ENCODE data around the gene HS6ST3. TPM values are rescaled to one million over a fixed set of nuclear protein-coding genes. Genes with fewer than 3 reads are reported as not detected.

Gene HS6ST3
- total and polyA plus RNA-seq, 9 of the 15 experiments (the other 6 are each of a cell fraction or from before 2014, with no cell fraction given) = not detected

DNA sequence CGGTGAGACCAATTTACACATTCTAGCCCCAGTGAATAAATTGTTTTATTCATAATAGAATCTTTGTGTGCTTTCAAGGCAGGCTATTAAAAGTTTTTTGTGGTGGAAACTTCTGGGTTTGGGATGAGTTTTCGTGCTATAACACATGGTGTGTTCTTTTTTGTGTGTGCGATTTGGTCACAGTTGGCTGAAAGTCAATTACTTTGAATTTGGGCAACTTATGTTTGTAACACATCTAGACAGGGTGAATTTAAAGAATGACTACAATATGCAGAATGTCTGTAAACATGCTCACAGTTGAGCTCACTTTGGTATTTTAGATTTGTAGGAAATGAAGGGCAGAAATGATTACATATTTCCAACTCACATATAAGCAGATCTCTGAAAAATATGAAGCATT is 597.3 kb downstream of the HS6ST3 start (continued):
- TF ChIP-seq, protein P1, sequence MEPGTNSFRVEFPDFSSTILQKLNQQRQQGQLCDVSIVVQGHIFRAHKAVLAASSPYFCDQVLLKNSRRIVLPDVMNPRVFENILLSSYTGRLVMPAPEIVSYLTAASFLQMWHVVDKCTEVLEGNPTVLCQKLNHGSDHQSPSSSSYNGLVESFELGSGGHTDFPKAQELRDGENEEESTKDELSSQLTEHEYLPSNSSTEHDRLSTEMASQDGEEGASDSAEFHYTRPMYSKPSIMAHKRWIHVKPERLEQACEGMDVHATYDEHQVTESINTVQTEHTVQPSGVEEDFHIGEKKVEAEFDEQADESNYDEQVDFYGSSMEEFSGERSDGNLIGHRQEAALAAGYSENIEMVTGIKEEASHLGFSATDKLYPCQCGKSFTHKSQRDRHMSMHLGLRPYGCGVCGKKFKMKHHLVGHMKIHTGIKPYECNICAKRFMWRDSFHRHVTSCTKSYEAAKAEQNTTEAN (CRISPR knock-in tag; IDR thresholded peaks at IDR 0.05) = no peak
- TF ChIP-seq ZNF253 (CRISPR knock-in tag; conservative IDR thresholded peaks at IDR 0.05) = no peak
- no peak for TF ChIP-seq YY1 (IDR thresholded peaks at IDR 0.05; ENCODE audit: borderline replicate concordance in 1 of 3, control insufficient read depth in 1 of 3, extremely low read depth in 1 of 3, insufficient read depth in 3 of 3, insufficient read length in 1 of 3, insufficient replicate concordance in 2 of 3, low read depth in 1 of 3, low read length in 2 of 3)

DNA sequence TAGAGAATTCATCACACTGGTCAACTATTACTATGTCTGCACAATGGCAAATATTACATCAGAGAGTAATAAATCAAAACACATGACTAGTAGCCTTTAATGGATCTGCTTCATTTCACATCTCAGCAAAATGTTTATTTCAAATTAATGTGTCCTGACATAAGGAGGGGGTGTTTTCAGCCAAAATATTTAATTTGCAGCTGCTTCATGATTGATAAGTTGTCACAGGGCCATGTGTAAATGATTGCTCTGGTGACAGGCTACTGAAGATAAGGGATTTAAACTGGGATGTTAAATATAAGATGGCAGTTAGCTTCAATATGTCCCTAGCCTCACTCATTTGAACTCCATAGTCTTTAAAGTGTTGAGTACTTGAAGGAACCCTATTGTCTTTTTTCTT is 601.1 kb downstream of the HS6ST3 start:
- intact Hi-C loops (cut with micrococcal nuclease) = no loop called here
- BruUV-seq (replicated peaks) = no TSS peak
- Histone ChIP-seq H3K9me1 (ENCODE audit: control insufficient read depth, insufficient read depth, low read length) (no peaks in the 10 kb centered on the region), H3K4me1 (replicated peaks in 1 of 2; ENCODE audit: control insufficient read depth in 2 of 2, insufficient read depth in 2 of 2, low read length in 2 of 2) (no peaks in the 10 kb centered on the region), H3K27me3 (ENCODE audit: control insufficient read depth in 2 of 2, insufficient read depth in 2 of 2, low read length in 2 of 2) (no peaks in the 10 kb centered on the region), H3K79me2 (ENCODE audit: control insufficient read depth, insufficient read depth, low read length) (no peaks in the 10 kb centered on the region), H2AFZ (ENCODE audit: low read depth, low read length) (no peak overlapping the region), H3K9me3 (replicated peaks; ENCODE audit: control insufficient read depth, insufficient read depth, low read depth, low read length) (no peaks in the 10 kb centered on the region), H3K36me3 (ENCODE audit: control insufficient read depth, insufficient read depth, low read length) (no peaks in the 10 kb centered on the region), H3K27ac (ENCODE audit: extremely low read depth, low read depth, low read length) (no peak overlapping the region), H3K4me3 (no peak overlapping the region), H3K9ac (ENCODE audit: insufficient read depth in 1 of 2, low read depth in 2 of 2, low read length in 2 of 2) (no peak overlapping the region), H4K20me1 (replicated peaks; ENCODE audit: control insufficient read depth, insufficient read depth, low read length) (no peaks in the 10 kb centered on the region), H3K4me2 (ENCODE audit: insufficient read depth, low read length) (no peak overlapping the region)
- no peak for ATAC-seq
- ChIA-PET CTCF (ENCODE audit: low intra/inter-chr PET ratio) (no interaction called here), POLR2A (no interaction called here)
- DNase-seq (ENCODE audit: extremely low read depth in 1 of 4, low spot score in 3 of 4) = no peak
- in situ Hi-C loops (cut with MboI) = no loop called here
- no peak for FAIRE-seq
- TF ChIP-seq CC2D1A (IDR thresholded peaks at IDR 0.05) (no peak), ZNF212 (CRISPR knock-in tag; IDR thresholded peaks at IDR 0.05) (no peak), XRCC4 (IDR thresholded peaks at IDR 0.05; ENCODE audit: extremely low read depth, insufficient read depth, insufficient read length) (no peak)
- TF ChIP-seq, protein P2, sequence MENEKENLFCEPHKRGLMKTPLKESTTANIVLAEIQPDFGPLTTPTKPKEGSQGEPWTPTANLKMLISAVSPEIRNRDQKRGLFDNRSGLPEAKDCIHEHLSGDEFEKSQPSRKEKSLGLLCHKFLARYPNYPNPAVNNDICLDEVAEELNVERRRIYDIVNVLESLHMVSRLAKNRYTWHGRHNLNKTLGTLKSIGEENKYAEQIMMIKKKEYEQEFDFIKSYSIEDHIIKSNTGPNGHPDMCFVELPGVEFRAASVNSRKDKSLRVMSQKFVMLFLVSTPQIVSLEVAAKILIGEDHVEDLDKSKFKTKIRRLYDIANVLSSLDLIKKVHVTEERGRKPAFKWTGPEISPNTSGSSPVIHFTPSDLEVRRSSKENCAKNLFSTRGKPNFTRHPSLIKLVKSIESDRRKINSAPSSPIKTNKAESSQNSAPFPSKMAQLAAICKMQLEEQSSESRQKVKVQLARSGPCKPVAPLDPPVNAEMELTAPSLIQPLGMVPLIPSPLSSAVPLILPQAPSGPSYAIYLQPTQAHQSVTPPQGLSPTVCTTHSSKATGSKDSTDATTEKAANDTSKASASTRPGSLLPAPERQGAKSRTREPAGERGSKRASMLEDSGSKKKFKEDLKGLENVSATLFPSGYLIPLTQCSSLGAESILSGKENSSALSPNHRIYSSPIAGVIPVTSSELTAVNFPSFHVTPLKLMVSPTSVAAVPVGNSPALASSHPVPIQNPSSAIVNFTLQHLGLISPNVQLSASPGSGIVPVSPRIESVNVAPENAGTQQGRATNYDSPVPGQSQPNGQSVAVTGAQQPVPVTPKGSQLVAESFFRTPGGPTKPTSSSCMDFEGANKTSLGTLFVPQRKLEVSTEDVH (IDR thresholded peaks at IDR 0.05; ENCODE audit: low read depth, partially characterized antibody) = no peak
